ENCODE results near the gene ACTN1.

The ACTN1 gene

GRCh38 chr14:68936476-68936875, 42.6 kb downstream of the ACTN1 start:
- DNase-seq (ENCODE audit: low spot score), result no peak

- no peak for DNase-seq (ENCODE audit: low spot score)
Measured at GRCh38 chr14:68935761-68936214, 43.3 kb downstream of the ACTN1 start.

GRCh38 chr14:68934066-68934465, 45.0 kb downstream of the ACTN1 start:
- DNase-seq (ENCODE audit: low spot score), result no peak

GRCh38 chr14:68932686-68933085, 46.4 kb downstream of the ACTN1 start:
- no peak for DNase-seq (ENCODE audit: low spot score)

- DNase-seq (ENCODE audit: low spot score), result no peak
Measured at GRCh38 chr14:68932231-68932630, 46.9 kb downstream of the ACTN1 start.

GRCh38 chr14:68931474-68932051, 47.5 kb downstream of the ACTN1 start:
- DNase-seq (ENCODE audit: low spot score), result no peak

- no peak for DNase-seq (ENCODE audit: low spot score)
Measured at GRCh38 chr14:68931063-68931462, 48.0 kb downstream of the ACTN1 start.

GRCh38 chr14:68929623-68930307, 49.3 kb downstream of the ACTN1 start:
- no peak for DNase-seq (ENCODE audit: low spot score)

- DNase-seq (ENCODE audit: low spot score), result no peak
Measured at GRCh38 chr14:68928770-68929550, 50.1 kb downstream of the ACTN1 start.

- no peak for DNase-seq (ENCODE audit: low spot score)
Measured at GRCh38 chr14:68927956-68928675, 51.0 kb downstream of the ACTN1 start.

- no peak for DNase-seq (ENCODE audit: low spot score)
Measured at GRCh38 chr14:68927089-68927488, 52.0 kb downstream of the ACTN1 start.

GRCh38 chr14:68926236-68926635, 52.9 kb downstream of the ACTN1 start:
- no peak for DNase-seq (ENCODE audit: low spot score)

- DNase-seq (ENCODE audit: low spot score), result no peak
Measured at GRCh38 chr14:68925373-68925772, 53.7 kb downstream of the ACTN1 start.

GRCh38 chr14:68924186-68925158, 54.6 kb downstream of the ACTN1 start:
- DNase-seq (ENCODE audit: low spot score), result no peak

- no peak for DNase-seq (ENCODE audit: low spot score)
Measured at GRCh38 chr14:68922886-68923285, 56.2 kb downstream of the ACTN1 start.

- DNase-seq (ENCODE audit: low spot score), result no peak
Measured at GRCh38 chr14:68922201-68922621, 56.9 kb downstream of the ACTN1 start.

GRCh38 chr14:68921666-68922065, 57.4 kb downstream of the ACTN1 start:
- DNase-seq (ENCODE audit: low spot score), result no peak

- no peak for DNase-seq (ENCODE audit: low spot score)
Measured at GRCh38 chr14:68921049-68921448, 58.1 kb downstream of the ACTN1 start.

GRCh38 chr14:68919129-68919927, 59.8 kb downstream of the ACTN1 start:
- no peak for DNase-seq (ENCODE audit: low spot score)

- no peak for DNase-seq (ENCODE audit: low spot score)
Measured at GRCh38 chr14:68918612-68919011, 60.5 kb downstream of the ACTN1 start.
